NCI-H1092 (cell line): ENCODE measurements around the gene SEMA5B.

Source experiments
- DNase-seq: peaks from one replicate; lab custom pipeline; 2025; lab: John Stamatoyannopoulos, UW

SEMA5B gene

DNA sequence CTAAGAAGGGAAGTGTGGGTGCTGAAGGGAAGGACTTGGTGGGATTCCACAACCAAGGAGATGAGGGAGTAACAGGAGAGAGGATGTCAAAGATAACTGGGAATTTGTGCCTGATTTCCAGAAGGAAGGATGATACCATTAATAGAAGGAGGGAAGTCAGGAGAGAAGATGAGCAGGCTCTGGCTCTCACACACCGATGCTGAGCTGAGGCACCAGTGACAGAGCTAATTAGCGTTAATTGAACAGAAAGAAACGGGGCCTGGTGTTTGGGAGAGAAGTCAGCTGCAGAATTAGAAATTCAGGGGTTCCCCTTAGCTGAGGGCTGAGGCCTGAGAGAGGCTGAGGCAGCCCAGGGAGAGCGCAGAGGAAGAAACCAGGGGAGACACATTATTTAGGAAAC lies 27.4 kb upstream of the SEMA5B start:
- no peak for DNase-seq

- no peak for DNase-seq
Measured at GRCh38 chr3:123054109-123054778, 26.7 kb upstream of the SEMA5B start.

GRCh38 chr3:123053107-123053506 lies 25.5 kb upstream of the SEMA5B start:
- DNase-seq = no peak

GRCh38 chr3:123050666-123051065 lies 23.1 kb upstream of the SEMA5B start:
- DNase-seq = no peak

GRCh38 chr3:123048480-123049237 lies 21.1 kb upstream of the SEMA5B start:
- no peak for DNase-seq

GRCh38 chr3:123047062-123047319 lies 19.4 kb upstream of the SEMA5B start:
- no peak for DNase-seq

DNA sequence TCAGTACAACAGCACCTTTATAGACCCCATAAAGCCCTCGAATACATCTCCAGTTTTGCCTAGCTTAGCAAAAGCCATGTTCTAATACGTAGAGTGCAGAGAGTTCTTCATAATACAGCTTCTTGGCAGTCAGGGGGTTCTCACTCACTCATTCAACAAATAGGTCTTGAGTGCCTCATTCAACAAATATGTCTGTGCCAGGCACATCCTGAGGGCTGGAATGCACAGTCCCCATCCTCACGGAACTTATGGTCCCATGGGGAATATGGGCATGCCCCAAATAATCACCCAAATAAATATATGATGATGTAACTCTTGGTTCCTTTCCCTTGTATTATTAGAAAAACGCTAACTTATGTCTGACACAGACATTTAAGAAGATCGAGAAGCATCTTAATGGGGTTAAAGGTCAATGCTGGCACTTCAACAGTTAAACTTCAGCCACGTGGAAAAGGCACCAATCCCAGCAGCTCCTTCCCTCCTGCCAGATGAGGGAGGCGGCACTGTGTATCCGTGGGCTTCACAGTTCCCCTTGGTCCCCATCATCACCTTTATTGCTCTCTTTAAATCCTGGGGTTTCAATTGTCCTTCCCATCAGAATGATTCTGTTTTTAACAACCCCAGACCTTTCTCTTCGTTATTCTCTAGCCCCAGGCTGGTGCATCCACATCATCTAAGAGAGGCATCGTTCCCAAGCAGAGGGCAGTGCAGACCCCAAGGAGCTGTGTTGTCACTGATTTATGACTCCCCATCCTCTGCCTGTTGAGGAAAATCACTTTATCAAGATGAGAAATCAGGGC lies 18.9 kb upstream of the SEMA5B start:
- no peak for DNase-seq

GRCh38 chr3:123044981-123045763 lies 17.6 kb upstream of the SEMA5B start:
- DNase-seq = no peak

GRCh38 chr3:123042413-123042812 lies 14.8 kb upstream of the SEMA5B start:
- DNase-seq = no peak

DNA sequence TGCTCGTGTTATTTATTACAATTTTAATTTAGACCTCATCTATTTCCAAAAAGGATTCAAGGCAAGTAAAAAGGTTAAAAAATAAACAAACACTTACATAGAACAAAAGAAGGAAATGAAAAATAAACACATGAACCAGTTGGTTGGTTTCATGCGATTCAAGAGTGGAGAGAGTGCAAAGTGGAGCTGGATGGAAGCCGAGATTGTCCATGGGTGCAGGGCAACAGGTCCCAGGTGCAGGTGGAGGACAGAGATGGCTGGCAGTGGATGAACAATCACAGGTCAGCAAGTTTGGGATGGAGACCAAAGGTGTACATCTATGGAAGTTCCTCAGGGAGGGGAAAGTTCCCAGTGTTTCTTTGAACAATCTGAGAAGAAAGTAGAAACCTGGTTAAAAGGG lies 11.6 kb upstream of the SEMA5B start:
- DNase-seq = no peak

GRCh38 chr3:123038751-123039150 lies 11.2 kb upstream of the SEMA5B start:
- no peak for DNase-seq

- no peak for DNase-seq
Measured at GRCh38 chr3:123037015-123037375, 9.4 kb upstream of the SEMA5B start.

- DNase-seq = no peak
Measured at GRCh38 chr3:123036352-123037014, 8.9 kb upstream of the SEMA5B start.

DNA sequence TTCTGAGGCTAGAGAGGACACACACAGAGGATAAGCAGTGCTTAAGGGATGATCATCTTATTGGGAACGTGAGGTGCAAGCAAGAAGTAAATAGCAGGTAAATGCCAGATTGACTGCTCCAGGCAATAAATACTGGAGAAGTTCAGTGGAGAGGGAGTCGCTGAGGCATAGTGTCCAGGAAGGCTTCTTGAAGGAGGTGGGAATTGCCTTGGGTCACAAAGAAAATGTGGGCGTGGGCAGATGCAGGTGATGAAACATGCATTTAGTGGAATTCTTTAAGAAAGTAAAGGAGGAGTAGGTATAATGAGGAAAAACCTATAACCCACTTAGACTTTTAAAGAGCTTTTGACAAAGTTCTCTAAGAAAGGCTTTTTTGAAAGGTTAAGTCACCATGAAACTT lies 7.4 kb upstream of the SEMA5B start:
- no peak for DNase-seq

- no peak for DNase-seq
Measured at GRCh38 chr3:123034120-123034519, 6.6 kb upstream of the SEMA5B start.

DNA sequence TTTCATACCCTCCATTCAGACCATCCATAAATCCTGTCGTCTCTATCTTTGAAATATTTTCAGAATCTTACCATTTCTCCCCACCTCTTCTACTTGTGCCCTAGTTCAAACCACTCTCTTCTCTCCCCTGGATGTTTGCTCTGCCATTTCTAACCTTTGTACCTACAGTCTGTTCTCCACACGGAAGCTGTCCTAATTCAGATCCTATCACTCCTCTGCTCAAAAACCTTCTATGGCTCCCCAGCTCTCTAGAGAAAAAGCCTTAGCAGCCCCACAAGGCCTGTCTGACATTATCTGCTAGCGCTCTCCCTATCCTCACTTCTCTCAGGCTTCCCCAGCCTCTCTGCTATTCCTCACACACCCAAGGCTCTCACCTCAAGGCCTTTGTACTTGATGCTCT lies 4.5 kb upstream of the SEMA5B start:
- no peak for DNase-seq

- DNase-seq = no peak
Measured at GRCh38 chr3:123031051-123031450, 3.5 kb upstream of the SEMA5B start.

DNA sequence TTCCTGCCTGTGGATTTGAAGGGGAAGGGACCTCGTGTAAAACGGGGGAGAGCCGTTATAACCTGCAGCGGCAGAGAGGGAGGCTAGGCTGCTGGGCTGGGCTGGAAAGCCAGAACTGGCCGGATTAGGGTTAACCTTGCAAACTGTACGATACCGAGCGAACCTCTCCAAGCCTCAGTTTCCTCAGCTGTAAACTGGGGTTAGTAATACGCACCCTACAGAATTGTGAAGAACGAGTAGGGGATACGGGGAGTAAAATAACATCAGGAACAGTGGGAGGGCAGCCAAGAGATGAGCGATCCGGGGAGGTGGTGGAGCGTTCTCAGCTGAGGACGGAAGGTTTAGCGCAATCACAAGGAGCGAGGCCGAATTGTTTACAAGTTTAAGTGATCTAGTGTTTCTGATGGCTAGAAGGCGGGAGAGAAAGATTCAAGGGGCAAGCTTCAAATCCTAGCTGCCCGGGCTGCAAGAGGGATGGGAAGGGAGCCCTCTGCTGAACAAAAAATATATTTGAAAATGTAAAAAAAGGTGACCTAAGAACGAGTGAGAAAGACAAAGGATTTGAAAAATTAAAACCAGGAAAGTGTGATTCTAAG lies 768 bp upstream of the SEMA5B start:
- DNase-seq = peak; percentile 41

GRCh38 chr3:123026565-123027291 lies 835 bp downstream of the SEMA5B start:
- no peak for DNase-seq

DNA sequence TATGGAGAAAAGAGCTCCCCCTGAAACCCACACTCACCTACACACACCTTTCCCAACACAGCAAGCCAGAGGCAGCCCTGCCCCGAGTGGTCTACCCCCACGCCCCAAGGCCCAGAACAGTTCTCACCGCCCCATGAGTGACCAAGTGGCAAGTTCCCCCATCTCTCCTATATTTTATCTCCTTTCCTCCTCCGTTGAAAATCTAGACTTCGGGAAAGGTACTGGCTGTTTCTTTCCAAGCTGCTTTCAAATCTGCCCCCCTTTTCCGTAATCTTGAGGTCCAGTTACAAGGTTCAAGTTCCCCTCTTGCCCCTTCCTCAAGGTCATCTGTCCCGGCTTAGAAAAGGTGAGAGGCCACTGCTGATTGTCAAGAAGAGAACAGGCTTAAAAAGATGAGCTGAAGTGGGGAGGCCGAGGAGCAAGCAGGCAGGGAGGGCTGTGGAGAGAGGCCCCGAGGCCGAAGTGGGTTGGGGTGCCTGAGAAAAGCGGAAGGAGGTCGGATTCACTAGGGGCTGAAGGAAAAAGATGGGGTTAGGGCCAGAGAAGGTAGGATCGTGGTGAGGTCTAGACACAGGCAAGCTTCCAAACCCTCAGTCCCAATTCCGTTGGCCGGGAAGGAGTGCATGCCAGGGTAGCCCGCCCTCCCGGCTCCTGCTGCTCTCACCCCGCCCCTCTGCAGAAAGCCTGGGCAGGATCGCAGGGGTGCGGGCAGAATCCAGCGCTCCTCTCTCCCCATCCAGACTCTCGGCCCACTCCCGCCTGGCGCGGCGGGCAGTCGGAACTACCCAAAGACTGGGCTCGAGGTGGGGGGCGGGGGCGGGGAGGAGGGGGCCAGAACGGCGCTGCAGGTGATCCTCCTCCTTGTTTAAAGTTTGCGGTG lies 1.7 kb downstream of the SEMA5B start:
- DNase-seq = no peak
